ENCODE results near the gene IL34. TPM values are rescaled to one million over a fixed set of nuclear protein-coding genes. Genes with fewer than 3 reads are reported as not detected.

IL34 gene
- total and polyA plus RNA-seq, 2 of the 13 experiments (the other 11 are each of a cell fraction or from before 2014, with no cell fraction given), result 1.2 to 1.3 TPM

- TF ChIP-seq SMAD9 (CRISPR knock-in tag; IDR thresholded peaks at IDR 0.05) (no peak), ARID2 (CRISPR knock-in tag; IDR thresholded peaks at IDR 0.05; ENCODE audit: borderline replicate concordance) (no peak), ZKSCAN8 (CRISPR knock-in tag; IDR thresholded peaks at IDR 0.05; ENCODE audit: borderline replicate concordance) (no peak), ZNF549 (CRISPR knock-in tag; IDR thresholded peaks at IDR 0.05) (no peak), NBN (conservative IDR thresholded peaks at IDR 0.05) (no peak), SIN3A (IDR thresholded peaks at IDR 0.05; ENCODE audit: borderline replicate concordance, low read depth, low read length) (no peak), SRY (CRISPR knock-in tag; IDR thresholded peaks at IDR 0.05) (peak; percentile 26; the same call in 1 of the 2 replicates), AFF4 (CRISPR knock-in tag; IDR thresholded peaks at IDR 0.05) (no peak; the same call in 1 of the 2 replicates), FOXA1 (IDR thresholded peaks at IDR 0.05) (no peak), FOXA1 (CRISPR knock-in tag; IDR thresholded peaks at IDR 0.05) (peak; percentile 94), DRAP1 (CRISPR knock-in tag; IDR thresholded peaks at IDR 0.05) (no peak; the same call in none of the 2 replicates), ZNF772 (CRISPR knock-in tag; IDR thresholded peaks at IDR 0.05) (peak; percentile 20; the same call in 1 of the 2 replicates), ZNF343 (CRISPR knock-in tag; IDR thresholded peaks at IDR 0.05) (0 out of 2 replicates have a peak, but pooled peaks have one; percentile 18), ZBTB4 (CRISPR knock-in tag; IDR thresholded peaks at IDR 0.05; ENCODE audit: borderline replicate concordance) (peak; percentile 18; the same call in 1 of the 2 replicates), RAD21 (CRISPR knock-in tag; IDR thresholded peaks at IDR 0.05) (no peak; the same call in none of the 2 replicates), NPAS2 (CRISPR knock-in tag; IDR thresholded peaks at IDR 0.05; ENCODE audit: borderline replicate concordance) (no peak), ZNF614 (CRISPR knock-in tag; IDR thresholded peaks at IDR 0.05; ENCODE audit: borderline replicate concordance) (peak; percentile 40; the same call in 1 of the 2 replicates), MTERF4 (CRISPR knock-in tag; IDR thresholded peaks at IDR 0.05) (peak; percentile 57; the same call in 1 of the 2 replicates), JUN (CRISPR knock-in tag; IDR thresholded peaks at IDR 0.05) (no peak)
These were observed 35.3 kb downstream of the IL34 start (continued) for GRCh38 chr16:70681382-70682238.
